Type B pancreatic cell (in vitro differentiated cells): ENCODE results near the gene TBX10. TPM values are rescaled to one million over a fixed set of nuclear protein-coding genes. Genes with fewer than 3 reads are reported as not detected.
"Not testable (repeated sequence)": the region's sequence is repeated elsewhere in the genome, so short reads cannot be mapped to it uniquely, and the experiment has no call there.

Source experiments
- DNase-seq: peaks from one replicate; pipeline ENCODE4 v3.0.0; 2021; ENCODE audit warnings: mixed read lengths; ENCODE audit not compliant: unreplicated experiment; ENCODE audit errors: extremely low spot score
- H3K27ac Mint-ChIP-seq: 2 replicates; pipeline ENCODE4 v1.8.0; 2021; ENCODE audit warnings: mild to moderate bottlenecking, mixed read lengths
- H3K27me3 Mint-ChIP-seq: 2 replicates; pipeline ENCODE4 v1.8.0; 2021; ENCODE audit warnings: mixed read lengths
- H3K36me3 Mint-ChIP-seq: 2 replicates; pipeline ENCODE4 v1.8.0; 2021; ENCODE audit warnings: mixed read lengths
- H3K4me1 Mint-ChIP-seq: one replicate; pipeline ENCODE4 v1.8.0; 2021; ENCODE audit warnings: mixed read lengths; ENCODE audit not compliant: unreplicated experiment
- H3K4me3 Mint-ChIP-seq: 2 replicates; pipeline ENCODE4 v1.8.0; 2021; ENCODE audit warnings: mild to moderate bottlenecking, mixed read lengths
- H3K9me3 Mint-ChIP-seq: 2 replicates; pipeline ENCODE4 v1.8.0; 2021; ENCODE audit warnings: mixed read lengths
- long read RNA-seq: library from polyadenylated mRNA; unstranded; transcript quantifications from one replicate; pipeline ENCODE4 v2.0.0, GENCODE V29; 2020
- total RNA-seq: library from RNA; stranded (reverse); gene quantifications from 2 replicates; pipeline ENCODE4 v1.2.1, GENCODE V29; 2021; ENCODE audit warnings: low replicate concordance
- TF ChIP-seq, protein P1 (sequence below): fragments of 200-600 bp; sonication (generic); conservative IDR thresholded peaks from 2 replicates; pipeline ENCODE4 v1.5.0; 2021; ENCODE audit warnings: antibody characterized with exemption, mild to moderate bottlenecking

TBX10 gene
- total RNA-seq: not detected in 2 replicates
- long read RNA-seq: 0 reads

GRCh38 chr11:67639438-67639859 lies at the start of gene TBX10:
Gene TBX10, minus strand, starts transcription at chr11:67639763. Its CDS starts 291 bp downstream, at chr11:67639472.
- Mint-ChIP-seq H3K4me3 (no peak within 1 kb of the TSS), H3K4me1 (no peaks in the 10 kb centered on the region), H3K9me3 (no peaks in the 10 kb centered on the region), H3K27me3 (peaks cover 5% of the 10 kb centered on the region), H3K36me3 (no peaks in the 10 kb centered on the region), H3K27ac (no peak within 1 kb of the TSS)
- TF ChIP-seq, protein P1, sequence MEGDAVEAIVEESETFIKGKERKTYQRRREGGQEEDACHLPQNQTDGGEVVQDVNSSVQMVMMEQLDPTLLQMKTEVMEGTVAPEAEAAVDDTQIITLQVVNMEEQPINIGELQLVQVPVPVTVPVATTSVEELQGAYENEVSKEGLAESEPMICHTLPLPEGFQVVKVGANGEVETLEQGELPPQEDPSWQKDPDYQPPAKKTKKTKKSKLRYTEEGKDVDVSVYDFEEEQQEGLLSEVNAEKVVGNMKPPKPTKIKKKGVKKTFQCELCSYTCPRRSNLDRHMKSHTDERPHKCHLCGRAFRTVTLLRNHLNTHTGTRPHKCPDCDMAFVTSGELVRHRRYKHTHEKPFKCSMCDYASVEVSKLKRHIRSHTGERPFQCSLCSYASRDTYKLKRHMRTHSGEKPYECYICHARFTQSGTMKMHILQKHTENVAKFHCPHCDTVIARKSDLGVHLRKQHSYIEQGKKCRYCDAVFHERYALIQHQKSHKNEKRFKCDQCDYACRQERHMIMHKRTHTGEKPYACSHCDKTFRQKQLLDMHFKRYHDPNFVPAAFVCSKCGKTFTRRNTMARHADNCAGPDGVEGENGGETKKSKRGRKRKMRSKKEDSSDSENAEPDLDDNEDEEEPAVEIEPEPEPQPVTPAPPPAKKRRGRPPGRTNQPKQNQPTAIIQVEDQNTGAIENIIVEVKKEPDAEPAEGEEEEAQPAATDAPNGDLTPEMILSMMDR: no peak
- DNase-seq: no peak

DNA sequence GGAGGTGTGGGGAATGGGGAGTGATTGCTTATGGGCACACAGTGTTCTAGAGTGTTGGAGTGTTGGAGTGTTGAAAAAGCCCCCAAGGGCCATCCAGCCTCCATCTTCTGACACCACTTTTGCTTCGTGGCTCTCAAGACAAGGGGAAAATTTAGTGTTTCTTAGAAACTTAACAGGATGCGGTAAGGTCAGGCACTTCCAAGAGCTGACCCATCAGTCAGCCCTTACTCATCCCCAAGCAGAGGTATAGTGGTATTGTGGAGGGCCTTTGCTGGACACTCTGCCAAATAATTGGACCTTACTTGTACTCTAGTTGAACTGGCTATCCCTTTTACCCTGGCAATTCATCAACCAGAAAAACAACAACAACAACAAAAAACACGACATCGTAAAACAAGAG lies 49.6 kb upstream of the TBX10 start:
- no peak for DNase-seq
- H3K9me3 Mint-ChIP-seq: no peaks in the 10 kb centered on the region
- no peak overlapping the region for H3K27ac Mint-ChIP-seq
- peaks cover 10% of the 10 kb centered on the region for H3K4me1 Mint-ChIP-seq
- TF ChIP-seq, protein P1: no peak
- no peaks in the 10 kb centered on the region for H3K36me3 Mint-ChIP-seq
- H3K27me3 Mint-ChIP-seq: no peaks in the 10 kb centered on the region
- no peak overlapping the region for H3K4me3 Mint-ChIP-seq

DNA sequence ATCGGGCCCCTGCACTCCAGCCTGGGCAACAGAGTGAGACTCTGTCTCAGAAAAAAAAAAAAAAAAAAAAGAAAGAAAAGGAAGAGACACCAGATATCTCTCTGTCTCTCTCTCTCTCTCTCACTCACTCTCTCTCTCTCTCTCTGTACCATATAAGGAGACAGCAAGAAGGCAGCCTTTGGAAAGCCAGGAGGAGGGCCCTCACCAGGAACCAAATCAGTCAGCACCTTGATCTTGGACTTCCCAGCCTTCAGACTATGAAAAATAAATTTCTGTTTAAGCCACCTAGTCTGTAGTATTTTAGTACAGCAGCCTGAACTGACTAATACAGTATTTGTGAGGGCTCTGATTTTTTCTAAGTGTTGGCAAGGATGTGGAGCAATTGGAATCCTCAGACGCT lies 48.4 kb upstream of the TBX10 start:
- H3K9me3 Mint-ChIP-seq: no peaks in the 10 kb centered on the region
- H3K27me3 Mint-ChIP-seq: no peaks in the 10 kb centered on the region
- H3K27ac Mint-ChIP-seq: no peak overlapping the region
- TF ChIP-seq, protein P1: no peak
- H3K4me3 Mint-ChIP-seq: no peak overlapping the region
- H3K4me1 Mint-ChIP-seq: peaks cover 10% of the 10 kb centered on the region
- DNase-seq: no peak
- H3K36me3 Mint-ChIP-seq: no peaks in the 10 kb centered on the region

DNA sequence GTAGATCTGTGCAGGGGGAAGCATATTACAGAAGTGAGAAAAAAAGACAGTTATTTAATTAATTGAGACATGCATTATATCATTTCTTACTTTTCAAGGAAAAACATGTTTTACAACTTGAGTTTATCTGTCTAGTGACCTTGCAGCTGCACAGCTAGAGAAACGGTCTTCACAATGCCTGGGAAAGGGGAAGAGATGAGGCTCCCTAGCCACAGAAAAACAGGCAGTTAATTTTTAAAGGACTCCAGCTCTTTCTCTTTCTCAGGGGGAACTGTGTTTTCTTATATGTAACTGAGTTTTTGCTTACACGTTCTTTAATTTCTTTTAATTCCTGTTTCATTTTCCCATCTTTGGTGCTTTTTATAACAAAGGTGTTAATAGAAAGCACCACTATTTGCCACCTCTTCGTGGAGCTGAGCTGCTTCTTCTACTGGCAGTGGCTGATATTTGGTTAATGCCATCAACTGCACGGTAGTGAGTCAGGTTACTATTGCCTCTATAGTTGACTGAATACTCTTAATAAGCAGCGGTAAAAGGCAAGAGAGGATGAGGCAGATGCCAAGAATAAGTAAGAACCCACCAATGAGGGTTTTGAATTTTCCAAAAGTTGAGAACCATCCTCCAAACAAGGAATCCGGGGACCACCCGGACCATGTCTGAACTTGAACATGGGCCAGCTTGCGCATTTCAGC lies 46.2 kb upstream of the TBX10 start:
- Mint-ChIP-seq H3K4me1 (peaks cover 13% of the 10 kb centered on the region), H3K27ac (peak overlapping the region; percentile 36)
- H3K36me3 Mint-ChIP-seq, H3K27me3 Mint-ChIP-seq, H3K9me3 Mint-ChIP-seq, H3K4me3 Mint-ChIP-seq, DNase-seq: not testable (repeated sequence)

DNA sequence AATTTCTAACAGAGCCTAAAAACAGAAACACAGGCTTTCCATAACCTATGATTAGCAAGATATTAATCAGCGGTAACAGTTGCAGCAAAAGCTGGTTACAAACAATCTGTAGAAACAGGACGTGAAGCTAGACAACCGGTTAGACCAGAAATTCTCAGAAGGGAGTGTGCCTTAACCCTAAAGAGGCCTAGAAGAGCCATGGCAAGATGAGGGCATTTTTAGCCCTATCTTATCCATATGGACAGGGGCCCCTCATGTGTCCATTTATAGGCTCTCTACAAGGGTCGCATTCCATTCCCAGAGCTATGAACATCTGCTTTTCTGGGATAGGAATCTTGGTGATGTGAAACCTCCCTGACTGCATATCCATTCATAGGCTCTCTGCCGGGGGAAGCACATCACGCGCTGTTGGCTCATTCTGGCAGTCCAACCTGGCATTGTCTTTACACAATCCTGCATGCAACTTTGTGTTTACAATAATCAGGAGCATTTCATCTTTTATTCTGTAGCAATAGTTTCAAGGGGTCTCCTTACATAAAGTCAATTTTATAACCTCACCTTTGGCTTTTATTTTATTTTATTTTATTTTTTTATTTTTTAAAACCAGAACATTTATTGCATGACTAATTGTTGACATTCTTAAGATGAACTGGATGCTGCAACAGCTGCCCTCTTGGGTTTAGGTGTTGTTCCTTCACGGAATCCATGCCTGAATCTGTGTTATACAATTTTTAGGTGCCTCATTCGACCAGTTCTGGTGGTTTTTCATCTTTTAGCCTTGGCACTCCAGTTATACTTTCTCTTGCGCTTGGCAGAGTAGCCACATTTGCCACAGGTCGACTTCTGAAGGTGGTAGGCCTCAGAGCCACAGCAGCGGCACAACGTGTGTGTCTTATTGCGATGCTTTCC lies 42.8 kb upstream of the TBX10 start:
- DNase-seq, H3K9me3 Mint-ChIP-seq, H3K36me3 Mint-ChIP-seq, H3K27me3 Mint-ChIP-seq: not testable (repeated sequence)
- Mint-ChIP-seq H3K4me3 (peak overlapping the region; percentile 37), H3K4me1 (peaks cover 13% of the 10 kb centered on the region), H3K27ac (peak overlapping the region; percentile 93)

GRCh38 chr11:67680696-67681470 lies 41.3 kb upstream of the TBX10 start:
- Mint-ChIP-seq H3K9me3 (no peaks in the 10 kb centered on the region), H3K4me1 (peaks cover 11% of the 10 kb centered on the region), H3K4me3 (peak overlapping the region; percentile 53), H3K36me3 (no peaks in the 10 kb centered on the region), H3K27ac (peak overlapping the region; percentile 93), H3K27me3 (no peaks in the 10 kb centered on the region)
- TF ChIP-seq, protein P1: no peak
- DNase-seq: no peak
